Right forelimb (tissue), 1 donor: ENCODE data around the gene EXOSC1.
"Not testable (repeated sequence)": the region's sequence is repeated elsewhere in the genome, so short reads cannot be mapped to it uniquely, and the experiment has no call there.

Source experiments
- DNase-seq: peaks from one replicate; pipeline ENCODE4 v3.0.0-alpha.2; 2018

Gene EXOSC1

DNA sequence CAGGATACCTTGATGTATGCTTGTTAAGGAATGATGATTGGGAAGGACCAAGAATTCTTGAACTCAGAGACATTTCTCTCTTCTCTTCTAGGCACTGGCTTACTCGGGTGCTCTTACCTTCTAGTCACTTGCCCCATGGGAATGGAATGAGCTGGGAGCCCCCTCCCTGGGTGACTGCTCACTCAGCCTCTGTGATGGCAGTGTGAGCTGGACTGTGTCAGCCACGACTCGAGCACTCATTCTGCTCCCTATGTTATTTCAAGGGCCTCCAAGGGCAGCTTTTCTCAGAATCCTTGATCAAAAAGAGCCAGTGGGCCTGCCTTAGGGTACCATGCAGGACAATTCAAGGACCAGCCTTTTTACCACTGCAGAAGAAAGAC is 10.9 kb upstream of the EXOSC1 start:
- no peak for DNase-seq

DNA sequence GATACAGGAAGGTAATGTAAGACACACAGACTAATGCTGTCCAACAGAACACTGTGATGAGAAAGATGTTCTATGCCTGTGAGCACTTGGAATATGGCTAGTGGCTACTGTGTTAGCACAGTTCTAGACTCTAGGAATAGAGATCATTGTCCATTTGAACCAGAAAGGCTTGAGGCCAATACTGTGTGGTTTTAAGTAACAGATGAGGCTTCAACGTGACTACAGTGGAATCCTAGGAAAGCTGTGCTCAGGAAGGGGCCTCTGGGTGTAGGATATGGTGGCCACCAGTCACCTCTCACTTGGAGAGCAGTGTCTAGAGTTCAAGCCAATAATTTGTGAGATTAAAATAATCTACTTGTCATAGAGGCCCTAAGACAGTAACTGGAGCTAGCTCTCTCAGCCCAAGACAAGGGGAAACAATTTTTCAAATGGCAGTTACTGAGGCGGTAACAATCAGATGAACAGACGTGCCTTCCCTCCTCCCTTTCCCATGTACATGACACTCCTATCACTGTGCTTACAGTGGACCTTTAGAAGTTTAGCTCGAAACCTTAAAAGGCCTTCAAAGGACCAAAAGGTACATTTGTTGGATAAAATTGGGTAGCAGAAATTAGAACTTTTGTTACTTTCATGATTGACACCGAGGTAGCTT is 10.4 kb upstream of the EXOSC1 start:
- DNase-seq, result no peak

- DNase-seq, result no peak
These were observed 8.7 kb upstream of the EXOSC1 start for GRCh38 chr10:97454330-97455036.

- no peak for DNase-seq
These were observed 6.5 kb upstream of the EXOSC1 start for GRCh38 chr10:97452352-97452751.

- DNase-seq, result no peak
These were observed 5.8 kb upstream of the EXOSC1 start for GRCh38 chr10:97451605-97452004.

DNA sequence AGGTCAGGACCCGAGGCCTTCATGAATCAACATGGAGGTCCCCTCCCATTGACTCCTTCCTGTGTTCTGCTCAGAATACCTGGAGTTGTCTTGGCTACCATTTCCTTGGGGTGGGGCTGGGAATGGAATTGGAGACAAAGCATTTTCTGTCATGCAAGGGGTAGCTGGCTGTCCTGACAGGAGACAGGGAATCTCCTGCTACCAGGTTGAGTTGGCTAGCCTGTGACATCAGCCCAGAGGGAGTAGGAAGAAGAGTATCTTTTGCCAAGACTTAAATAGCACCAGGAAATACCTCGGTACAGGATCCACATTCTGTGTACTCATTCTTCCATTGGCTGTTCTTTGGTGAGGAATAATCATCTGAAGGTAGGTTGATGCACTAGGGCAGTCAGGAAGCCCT is 5.0 kb upstream of the EXOSC1 start:
- DNase-seq, result no peak

- no peak for DNase-seq
These were observed 467 bp downstream of the EXOSC1 start for GRCh38 chr10:97445357-97445721.

DNA sequence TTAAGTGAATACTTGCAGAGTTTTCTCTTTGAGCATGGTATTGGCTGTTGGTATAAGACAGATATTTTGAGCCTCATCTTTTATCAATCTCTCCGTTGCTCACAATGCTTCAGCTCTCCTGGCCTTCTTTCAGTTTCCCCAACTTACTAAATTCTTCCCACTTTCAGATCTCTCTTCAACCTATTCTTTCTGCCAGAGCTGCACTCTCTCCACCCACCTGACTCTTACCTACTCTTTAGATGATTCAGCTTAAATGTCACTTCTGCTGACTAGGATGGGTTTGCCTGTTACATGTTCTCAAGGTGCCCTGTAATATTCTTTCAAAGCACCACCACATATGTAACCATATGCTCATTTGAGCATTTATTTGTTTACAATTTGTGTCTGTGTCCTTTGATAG is 1.6 kb downstream of the EXOSC1 start:
- DNase-seq, result no peak

- DNase-seq, result no peak
These were observed 3.5 kb downstream of the EXOSC1 start for GRCh38 chr10:97442277-97442676.

DNA sequence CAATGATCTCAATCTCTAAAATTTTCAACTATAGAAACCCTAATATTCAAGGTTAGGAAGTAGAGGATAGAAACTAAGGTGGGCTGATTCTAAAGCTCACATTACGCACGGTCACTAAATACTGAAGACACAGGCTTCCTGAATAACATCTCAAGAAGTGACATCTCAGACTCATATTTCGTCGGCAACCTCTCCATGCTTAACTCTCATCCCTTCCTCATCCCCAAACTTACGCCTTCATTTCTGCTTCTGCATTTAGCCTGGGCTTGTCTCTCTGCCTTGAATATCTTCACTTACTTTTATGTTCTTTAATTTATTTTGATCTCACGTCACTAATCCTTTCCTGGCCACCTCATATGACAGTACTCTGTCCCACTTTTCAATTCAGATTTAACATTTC is 10.6 kb downstream of the EXOSC1 start:
- no peak for DNase-seq

DNA sequence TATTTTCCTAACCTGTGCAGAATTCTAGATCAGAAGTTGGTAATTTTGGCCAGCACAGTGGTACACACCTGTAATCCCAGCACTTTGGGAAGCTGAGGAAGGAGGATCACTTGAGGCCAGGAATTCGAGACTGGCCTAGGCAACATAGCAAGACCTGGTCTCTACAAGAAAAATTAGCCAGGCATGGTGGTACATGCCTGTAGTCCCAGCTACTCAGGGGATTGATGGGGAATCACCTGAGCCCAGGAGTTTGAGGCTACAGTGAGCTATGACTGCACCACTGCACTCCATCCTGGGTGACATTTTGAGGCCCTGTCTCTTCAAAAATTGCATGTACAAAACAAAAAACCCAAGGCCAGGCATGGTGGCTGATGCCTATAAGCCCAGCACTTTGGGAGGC is 11.2 kb downstream of the EXOSC1 start:
- DNase-seq, result no peak

- no peak for DNase-seq
These were observed 11.8 kb downstream of the EXOSC1 start for GRCh38 chr10:97434055-97434454.

- DNase-seq, result no peak
These were observed 17.2 kb downstream of the EXOSC1 start for GRCh38 chr10:97428572-97428981.

DNA sequence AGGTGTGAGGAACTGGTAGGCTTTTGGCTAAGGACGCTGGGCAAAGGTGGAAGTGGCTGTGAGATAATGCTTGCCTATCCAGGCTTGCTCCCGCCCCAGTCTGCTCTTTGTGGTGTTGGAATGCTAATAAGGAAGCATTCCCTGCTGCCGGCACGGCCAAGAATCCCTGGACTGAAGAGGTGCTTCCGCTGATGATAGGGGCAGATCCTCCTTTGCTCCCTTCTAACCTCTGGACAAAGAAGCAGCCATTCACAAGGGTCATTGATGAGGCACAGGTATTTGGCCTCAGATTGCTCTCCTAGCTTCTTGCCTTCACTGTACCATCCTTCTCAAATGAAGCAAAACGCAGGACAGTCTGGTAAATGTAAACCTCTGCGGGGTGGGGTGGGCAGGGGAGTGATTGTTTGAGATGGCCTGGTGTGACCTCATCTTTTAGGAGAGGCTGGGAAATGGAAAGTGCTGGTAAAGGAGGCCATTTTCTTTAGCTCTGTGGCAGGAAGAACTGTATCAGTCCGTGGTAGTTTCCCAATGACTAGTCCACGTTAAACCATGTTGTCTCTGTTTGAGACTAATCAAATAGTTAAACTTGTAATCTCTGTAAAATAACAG is 18.1 kb downstream of the EXOSC1 start:
- no peak for DNase-seq

GRCh38 chr10:97426776-97427570 is 18.8 kb downstream of the EXOSC1 start:
- no peak for DNase-seq

DNA sequence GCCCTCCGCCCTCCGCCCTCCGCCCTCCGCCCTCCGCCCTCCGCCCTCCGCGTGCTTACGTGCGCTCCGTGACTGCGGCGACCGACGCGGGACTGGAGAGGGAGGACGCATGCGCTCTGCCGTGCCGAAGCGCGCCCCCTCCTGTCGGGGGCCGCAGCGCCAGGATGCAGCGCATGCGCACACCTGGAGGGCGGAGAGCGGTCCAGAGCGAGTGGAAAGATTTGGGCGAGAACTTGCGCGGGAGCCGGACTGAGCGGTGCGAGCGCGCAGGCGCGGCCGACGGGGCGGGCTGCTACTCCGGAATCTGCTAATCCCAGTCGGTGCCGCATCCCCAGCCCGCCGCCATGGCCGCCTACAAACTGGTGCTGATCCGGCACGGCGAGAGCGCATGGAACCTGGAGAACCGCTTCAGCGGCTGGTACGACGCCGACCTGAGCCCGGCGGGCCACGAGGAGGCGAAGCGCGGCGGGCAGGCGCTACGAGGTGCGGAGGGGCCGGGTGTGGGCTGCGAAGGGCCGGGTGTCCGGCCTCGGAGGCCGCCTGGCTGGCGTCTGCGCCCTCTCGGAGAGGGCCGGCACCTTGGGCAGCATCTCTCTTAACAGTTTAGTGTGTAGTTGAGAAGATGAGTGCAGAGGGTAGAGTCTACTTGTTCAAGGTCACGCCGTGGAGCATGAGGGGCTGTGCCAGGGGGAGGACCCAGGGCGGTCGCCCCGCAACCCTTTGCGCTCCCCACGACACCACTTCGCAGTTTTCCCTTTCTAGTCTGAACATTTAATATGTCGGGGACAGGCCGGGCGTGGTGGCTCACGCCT is 19.6 kb downstream of the EXOSC1 start, which contains the start of gene PGAM1:
Gene PGAM1, plus strand, starts transcription at position 228 of the 812 bp plus-strand sequence. Its CDS starts 117 bp downstream, at position 345.
- peak; percentile 97 for DNase-seq

GRCh38 chr10:97423757-97424098 is 22.1 kb downstream of the EXOSC1 start:
- DNase-seq, result not testable (repeated sequence)

GRCh38 chr10:97416565-97416964 is 29.2 kb downstream of the EXOSC1 start:
- no peak for DNase-seq

DNA sequence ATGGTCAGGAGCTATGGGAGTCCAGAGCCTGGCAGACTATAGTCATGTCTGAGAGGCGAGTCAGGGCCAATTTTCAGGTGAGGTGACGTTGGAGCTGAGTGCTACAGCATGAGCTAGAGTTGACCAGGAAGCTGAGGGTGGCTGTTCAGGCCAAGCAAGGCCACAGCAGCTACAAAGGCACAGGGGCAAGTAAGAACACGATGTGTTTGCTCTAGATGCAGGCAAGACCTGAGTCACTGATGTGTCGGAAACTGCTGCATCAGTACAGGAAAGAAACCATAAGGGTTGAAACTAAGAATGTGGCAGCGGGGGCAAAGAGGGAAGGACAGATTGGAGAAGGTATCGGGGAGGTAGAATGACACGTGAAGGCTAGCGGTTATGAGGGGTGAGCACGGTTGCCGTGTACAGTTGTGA is 32.9 kb downstream of the EXOSC1 start:
- DNase-seq, result no peak

GRCh38 chr10:97411406-97411805 is 34.4 kb downstream of the EXOSC1 start:
- DNase-seq, result no peak

DNA sequence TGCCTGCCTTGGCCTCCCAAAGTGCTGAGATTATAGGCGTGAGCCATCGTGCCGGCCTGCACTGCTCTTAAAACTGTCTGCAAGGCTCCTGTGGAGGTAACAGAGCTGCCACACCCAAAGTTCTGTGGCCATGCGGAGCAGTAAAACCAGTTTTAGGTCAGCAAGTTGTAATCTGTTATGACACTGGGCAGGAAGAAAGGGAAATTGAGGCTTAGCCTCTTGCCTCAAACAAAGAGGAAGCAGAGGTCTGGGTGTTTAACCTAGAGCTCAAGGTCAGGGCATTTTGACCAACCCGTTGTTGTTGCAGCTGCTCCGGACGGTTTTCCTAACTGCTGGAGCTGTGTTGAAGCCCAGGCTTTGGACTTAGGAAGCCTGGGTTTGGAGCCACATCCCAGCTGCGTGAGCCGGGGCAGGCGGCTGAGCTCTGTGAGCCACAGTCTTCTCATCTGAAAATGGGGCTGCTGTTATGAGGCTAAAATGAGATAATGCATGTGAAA is 37.3 kb downstream of the EXOSC1 start:
- no peak for DNase-seq

GRCh38 chr10:97407952-97408248 is 37.9 kb downstream of the EXOSC1 start:
- DNase-seq, result no peak
